HG03469 (cell line): Measurements from ENCODE around the gene DUSP7.
"Not testable (repeated sequence)": the region's sequence is repeated elsewhere in the genome, so short reads cannot be mapped to it uniquely, and the experiment has no call there.

Source experiments
- ATAC-seq: cut with Tn5 transposase; IDR thresholded peaks from one replicate; pipeline ENCODE4 v1.9.1; 2021; ENCODE audit warnings: mild to moderate bottlenecking, moderate library complexity, moderate number of reproducible peaks; ENCODE audit not compliant: unreplicated experiment

The DUSP7 gene

DNA sequence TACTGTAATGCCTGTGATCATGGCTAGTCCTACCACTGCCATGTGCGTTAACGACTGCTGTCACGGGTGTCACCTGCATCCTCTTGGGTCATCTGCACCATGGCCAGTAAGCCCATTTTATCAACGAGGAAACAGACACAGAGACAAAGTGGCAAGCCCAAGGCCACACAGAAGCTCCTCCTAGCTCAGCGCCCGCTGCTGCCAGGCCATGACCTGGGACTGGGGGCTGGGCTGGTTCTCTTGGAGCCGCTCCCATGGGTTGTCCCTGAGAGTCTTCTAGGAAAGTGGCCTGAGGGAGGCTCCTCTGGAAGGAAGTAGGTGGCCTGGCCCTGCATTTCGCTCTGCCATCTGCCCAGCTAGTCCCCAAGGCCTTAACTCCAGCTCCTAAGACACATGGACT lies 4.9 kb downstream of the DUSP7 start:
- ATAC-seq, result no peak

DNA sequence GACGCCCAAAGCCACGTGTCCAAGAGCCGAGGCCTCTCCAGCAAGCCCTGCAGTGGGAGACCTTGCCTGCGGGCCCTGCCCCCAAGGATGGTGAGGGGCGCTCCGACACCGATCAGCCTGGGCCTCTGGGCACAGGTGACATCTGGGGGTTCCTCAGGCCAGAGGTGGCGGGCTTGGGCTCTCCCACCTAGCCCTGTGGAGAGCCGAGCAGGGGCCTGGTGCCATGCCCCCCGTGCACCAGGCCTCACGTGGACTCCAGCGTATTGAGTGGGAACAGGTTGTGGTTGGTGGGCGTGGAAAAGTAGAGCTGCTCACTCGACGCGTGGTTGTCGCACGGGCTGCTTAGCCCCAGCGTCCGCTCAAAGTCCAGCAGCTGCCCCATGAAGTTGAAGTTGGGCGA lies 5.8 kb downstream of the DUSP7 start:
- no peak for ATAC-seq

DNA sequence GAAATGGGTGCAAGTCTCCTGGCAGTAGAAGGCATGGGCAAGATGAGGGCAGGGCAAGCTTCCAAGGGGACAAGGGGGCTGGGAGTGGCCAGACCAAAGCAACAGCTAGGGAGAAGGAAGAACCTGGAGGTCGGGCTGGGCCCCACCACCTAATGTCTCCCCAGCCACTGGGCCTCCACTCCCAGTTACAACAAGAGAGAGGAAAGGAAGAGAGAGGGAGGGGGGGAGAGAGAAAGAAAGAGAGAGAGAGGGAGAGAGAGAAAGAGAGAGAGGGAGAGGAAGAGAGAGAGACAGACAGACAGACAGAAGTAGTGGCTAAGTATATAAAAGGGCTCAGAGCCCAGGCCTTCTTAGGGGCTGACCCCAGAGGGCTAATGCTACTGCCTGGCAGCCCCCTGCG lies 6.9 kb downstream of the DUSP7 start:
- ATAC-seq, result no peak

DNA sequence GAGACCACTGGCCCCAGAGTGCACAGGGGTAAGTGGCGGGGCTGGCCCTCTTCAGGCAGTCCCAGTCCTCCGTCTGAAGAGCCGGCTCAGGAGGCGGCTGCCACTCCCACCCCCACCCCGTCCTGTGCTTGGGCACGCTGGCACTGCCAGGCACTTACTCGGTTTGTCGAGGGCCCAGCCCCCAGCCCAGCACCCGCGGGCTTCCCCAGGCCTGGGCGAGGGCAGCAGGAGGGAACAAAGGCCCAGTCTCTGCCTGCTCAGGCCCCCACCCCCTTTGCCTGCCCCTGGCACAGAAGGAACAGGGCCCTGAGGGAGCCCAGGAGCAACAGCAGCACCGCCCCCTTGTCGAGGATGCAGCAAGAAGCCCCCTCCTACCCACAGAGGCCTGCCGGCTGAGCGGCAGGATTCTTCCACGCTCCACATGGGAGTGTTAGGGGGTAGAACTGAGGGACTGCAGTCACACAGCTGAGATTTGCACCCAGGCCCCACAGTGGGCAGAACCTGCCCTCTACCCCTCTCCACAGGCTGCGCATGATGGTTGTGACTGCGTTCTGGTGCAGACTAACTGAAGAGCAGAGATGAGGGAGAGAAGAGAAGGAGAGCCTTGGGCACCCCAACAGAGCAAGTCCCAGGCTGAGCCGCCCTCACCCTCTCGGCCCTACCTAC lies 8.9 kb downstream of the DUSP7 start:
- ATAC-seq, result no peak

DNA sequence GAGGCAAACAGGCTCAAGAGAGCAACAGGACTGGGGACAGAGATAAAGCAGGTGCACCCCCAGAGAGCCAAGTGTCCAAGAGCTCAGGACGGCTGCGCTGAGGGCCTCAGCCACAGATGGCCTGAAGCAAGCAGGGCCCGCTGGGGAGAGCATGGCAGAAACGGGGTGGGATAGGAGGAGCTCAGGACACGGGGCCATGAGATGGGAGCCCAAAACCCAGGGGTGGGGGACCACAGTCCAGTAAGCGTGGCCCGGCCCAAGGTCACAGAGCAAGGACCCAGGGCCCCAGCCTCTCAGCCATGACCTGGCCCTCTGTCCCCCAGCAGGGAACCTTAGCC lies 9.5 kb downstream of the DUSP7 start:
- ATAC-seq, result no peak

DNA sequence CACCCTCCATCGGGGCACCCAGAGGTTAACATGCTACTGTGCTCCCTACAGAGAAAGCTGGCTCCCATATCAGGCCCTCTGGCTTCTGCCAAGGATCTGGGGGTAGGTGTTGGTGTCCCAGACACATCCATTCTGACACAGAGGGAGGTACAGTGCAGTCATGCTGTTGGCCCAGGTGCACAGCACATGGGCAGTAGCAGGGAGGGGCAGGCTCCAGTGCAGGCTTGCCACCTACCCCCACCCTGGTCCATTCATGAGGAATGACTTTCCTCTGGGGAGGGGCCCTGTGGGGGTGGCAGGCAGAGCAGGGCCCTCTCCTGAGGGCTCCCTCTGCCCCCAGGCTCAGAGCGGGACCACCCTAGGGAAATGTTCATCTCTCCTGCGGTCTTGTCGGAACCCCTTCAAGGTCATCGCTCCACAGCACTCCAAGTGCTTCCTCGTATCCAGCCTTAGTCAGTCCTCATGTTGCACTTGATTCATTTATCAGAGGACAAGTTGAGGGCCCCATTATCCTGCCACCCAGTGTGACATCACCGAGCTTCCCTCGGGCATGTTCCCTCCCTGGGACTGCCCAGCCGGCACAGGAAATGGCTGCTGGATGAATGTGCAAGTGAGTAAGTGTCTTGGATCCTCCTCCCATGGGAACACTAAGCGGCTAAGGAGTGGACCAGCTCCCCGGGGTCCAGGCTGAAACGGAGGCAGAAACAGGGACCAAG lies 10.0 kb downstream of the DUSP7 start:
- ATAC-seq, result no peak

DNA sequence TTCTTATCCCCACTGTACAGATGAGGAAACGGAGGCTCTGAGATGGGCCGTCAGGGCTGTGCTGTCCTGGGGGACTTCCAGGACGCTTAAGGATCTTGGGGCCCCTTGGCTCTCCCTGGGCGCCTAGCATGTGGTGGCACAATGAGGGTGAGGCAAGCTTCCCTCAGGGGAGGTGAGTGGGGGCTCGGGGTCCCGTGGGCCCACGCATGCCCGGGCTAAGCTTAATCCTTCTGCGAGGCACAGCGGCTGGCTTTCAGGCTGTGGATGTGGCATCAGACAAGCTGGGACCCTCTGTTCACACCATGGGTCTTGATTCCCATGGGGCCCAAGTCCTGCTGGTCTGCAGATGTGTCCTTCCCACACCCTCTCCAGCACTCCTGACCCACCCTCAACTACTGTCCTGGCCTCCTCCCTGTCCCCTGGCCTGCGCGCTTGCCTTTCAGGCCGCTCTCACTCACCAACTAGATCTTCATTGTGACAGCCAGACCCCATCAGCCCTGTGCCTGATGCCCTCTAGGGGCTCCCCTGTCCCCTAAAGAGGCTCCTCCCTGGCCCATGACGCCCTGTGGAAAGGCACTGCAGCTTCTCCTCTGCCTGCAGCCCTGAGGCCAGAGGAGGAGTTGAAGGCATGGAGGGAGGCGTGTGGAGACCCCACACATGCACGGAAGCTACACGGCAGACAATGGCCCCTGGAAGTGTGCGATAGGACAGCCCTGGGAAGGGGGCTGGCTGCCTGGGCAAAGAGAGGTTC lies 11.3 kb downstream of the DUSP7 start:
- no peak for ATAC-seq

DNA sequence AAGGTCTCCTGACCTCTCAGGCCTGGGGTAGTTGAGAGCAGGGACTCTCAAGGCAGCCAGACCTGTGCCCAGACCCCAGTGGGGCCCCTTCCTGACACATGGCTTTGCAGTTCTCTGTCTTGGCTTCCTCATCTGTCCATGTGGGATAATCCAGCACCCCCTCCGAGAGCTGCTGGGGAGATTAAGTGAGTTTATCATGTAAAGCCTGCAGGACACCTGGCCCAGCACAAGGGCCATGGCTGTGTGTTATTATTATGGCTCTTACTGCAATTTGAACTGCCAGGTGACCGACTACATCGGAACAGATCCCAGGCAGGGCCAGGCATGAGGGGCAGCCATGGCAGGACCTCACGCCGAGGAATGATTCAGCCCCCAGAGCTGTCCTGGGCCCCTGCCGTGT lies 12.6 kb downstream of the DUSP7 start:
- no peak for ATAC-seq

DNA sequence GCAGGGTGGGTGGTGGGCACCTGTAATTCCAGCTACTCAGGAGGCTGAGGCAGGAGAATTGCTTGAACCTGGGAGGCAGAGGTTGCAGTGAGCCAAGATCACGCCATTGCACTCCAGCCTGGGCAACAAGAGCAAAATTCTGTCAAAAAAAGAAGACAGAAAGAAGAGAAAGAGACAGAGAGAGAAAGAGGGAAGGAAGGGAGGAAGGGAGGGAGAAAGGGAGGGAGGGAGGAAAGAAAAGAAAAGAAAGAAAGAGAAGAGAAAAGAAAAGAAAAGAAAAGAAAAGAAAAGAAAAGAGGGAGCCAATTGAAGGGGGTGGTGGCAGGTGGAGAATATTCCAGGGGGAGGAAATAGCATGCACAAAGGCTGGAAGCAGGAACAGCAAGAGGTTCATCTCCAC lies 13.3 kb downstream of the DUSP7 start:
- ATAC-seq, result not testable (repeated sequence)

DNA sequence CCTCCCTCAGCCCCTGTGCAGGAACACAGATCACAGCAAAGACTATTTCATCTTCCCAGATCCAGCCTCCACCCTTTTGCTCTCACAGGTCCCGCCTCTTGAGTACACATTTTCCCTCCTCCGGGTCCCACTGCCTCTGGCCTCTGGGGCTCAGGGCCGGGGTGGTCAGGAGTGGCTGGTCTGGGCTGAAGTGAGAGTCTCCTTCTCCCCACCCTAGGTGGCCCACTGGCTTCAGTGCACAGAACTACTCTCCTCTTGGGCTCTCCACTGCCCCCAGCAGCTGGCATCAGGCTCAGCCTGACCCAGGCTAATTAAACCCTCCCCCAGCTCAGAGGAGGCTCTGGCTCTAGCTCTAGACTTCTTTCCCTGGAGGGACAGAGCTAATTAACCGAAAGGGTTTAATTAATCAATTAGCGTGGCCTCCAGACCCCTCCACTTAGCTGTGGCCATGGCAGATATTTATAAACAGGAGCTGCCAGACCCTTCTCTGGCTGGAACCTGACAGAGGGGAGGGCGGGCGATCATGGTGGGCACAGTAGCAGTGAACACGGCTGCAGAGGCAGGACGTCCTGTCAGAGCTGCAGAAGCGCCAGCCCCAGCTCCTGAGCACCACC lies 15.1 kb downstream of the DUSP7 start:
- no peak for ATAC-seq

DNA sequence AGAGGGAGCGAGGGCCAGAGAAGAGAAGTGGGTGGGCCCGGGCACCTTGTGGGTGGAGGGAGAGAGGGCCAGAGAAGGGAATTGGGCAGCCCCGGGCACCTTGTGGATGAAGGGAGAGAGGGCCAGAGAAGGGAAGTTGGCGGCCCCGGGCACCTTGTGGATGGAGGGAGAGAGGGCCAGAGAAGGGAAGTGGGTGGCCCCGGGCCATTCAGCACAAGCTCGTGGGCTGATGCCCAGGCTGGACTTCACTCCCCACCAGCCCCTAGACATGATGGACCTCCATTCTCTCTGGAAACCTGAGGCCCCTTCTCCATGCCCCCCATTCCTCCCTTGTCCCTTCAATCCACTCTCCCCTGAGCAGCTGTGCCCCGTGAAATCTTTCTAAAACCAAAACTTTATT lies 15.8 kb downstream of the DUSP7 start:
- ATAC-seq, result no peak

DNA sequence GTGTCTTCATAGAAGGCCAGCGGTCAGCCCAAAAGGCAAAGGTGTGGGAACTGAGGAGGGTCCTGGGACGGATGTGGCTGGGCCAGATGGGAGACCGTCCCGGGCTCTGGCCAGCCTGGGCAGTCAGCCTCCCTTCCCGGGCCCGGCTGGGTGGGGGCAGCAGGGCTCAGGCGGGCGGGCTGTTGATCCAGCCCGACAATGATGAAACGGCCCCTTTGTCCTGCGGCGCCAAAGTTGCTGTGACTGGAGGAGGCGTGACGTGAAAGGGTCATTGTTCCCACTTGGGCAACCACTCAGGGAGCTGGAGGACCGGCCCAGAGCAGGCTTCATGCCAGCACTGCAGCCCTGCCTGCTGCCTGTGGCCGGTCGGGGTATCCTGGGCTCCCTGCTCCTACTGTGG lies 16.5 kb downstream of the DUSP7 start:
- ATAC-seq, result no peak

DNA sequence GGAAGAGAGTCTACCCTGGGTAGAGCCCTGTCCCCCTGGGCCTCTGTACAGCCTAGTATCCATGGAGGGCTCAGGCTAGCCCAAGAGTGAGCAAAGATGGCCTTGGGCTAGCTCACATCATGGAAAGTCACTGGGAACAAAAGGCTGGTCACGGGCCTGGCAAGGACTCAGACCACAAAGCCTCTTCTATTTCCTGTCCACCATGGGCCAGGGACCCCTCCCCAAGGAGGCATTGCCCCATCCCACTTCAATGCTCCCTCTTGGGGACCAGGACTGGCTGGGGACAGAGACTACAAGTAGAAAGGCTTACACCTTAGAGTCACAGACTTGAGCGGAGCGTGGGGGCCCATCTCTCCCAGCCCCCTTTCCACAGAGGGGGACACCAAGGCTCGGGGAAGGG lies 16.9 kb downstream of the DUSP7 start:
- ATAC-seq, result no peak

DNA sequence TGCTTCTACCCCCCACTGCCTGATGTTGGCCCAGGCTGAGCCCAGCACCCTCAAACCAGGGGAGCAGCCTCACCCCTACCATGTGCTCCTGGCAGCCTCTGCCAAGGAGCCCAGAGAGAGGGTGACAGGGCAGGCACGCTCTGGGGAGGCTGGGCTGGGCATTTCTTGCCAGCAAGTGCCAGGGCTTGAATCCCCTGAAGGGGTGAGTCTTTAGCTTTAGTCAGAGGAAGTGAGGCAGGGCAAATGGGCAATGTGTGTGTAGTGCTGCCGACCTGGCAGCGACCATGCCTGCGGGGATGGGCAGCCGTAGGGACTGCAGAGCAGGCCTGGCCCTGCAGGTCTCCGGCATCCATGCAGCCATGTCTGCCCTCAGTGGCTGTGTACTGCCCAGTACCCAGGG lies 18.1 kb downstream of the DUSP7 start:
- no peak for ATAC-seq

DNA sequence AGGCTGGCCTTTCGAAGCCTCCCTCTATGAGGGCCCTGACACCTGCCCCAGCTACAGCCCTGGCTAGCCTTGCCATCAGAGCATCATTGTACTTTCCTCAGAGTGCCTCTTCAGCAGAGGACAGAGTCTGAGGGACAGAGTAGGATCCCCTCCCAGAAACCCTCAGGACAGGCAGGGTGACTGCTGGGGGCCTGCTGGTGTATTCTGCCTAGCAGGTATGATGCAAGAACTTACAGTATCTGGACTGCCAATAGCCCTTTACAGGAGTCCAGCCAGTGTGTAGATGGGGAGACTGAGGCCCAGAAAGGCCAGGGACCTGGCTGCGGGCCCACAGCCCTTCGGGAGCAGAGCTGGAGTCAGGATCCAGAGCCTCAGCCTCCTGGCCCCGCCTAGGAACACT lies 19.1 kb downstream of the DUSP7 start:
- no peak for ATAC-seq

DNA sequence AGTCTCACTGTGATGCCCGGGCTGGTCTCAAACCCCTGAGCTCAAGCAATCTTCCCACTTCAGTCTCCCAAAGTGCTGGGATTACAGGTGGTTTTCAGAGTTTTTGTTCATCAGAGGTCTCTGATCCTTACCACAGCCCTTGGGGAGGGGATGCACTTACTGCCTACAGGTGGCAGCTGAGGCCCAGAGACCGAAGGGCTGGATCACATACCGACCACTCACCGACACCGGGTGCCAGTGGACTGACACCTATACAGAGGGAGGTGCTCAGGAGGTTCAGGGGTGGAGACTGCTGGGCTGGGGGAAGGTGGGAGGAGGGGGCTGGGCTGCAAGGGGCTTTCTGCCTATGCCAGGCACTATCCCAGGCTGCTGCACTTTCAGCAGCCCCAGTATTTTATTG lies 19.5 kb downstream of the DUSP7 start:
- no peak for ATAC-seq

DNA sequence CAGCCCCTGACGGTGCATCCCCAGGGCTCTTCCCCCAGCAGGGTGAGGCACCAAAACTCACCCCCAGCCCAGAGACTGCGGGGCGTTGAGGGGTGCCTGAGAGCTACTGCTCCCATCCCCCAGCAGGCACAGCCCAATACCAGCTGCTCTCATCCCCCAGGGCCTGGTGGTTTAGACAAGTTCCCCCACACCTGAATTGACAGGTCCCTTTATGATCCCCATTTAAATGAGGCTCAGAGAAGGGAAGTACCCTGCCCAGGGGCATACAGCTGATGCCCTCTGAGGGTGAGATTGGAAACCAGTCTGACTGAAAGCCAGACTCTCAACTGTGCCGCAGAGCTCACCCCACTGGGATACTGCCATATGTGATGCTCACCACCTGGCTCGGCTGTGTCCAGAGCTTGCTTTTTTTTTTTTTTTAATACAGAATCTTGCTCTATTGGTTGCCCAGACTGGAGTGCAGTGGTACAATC lies 20.1 kb downstream of the DUSP7 start:
- ATAC-seq, result no peak

DNA sequence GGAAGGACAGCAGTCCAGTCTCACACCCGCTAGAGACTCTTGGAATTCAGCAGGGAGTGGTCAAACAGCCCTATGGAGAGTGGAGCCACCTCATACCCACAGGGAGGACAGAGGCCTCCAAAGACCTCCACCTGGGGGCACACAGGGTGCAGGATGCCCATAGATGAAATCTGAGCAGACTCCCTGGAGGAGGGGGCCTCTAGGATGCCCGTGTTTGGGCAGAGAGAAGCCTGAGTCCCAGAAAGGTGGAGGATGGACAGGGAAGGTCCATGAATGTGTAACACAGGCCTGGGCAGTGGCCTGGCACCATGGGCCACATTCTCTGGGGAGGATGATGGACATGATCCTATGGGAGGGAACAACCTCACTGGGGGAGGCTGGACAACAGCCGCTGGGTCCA lies 21.7 kb downstream of the DUSP7 start:
- no peak for ATAC-seq

DNA sequence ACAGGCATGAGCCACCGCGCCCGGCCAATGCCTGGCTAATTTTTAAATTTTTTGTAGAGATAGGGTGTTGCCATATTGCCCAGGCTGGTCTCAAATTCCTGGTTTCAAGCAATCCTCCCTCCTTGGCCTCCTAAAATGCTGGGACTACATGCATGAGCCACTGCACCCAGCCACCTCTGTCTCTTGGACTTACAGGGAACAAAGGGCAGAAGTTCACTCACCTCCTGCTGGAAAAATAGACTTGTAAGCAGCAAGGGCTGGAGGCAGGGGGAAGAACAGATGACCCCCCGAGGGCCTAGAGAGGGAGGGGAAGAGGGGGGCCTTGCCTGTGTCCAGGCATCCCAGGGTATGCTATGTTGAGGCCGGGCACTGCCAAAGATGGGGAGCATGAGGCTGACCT lies 22.2 kb downstream of the DUSP7 start:
- no peak for ATAC-seq

DNA sequence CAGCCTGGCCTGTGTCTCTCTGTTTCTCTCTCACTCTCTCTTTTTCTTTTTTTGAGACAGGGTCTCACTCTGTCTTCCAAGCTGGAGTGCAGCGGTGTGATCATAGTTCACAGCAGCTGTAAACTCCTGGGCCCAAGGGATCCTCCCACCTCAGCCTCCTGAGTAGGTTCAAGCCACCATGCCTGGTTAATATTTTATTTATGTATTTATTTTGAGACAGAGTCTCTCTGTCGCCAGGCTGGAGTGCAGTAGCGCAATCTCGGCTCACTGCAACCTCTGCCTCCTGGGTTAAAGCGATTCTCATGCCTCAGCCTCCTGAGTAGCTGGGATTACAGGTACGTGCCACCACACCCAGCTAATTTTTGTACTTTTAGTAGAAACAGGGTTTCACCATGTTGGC lies 22.6 kb downstream of the DUSP7 start:
- ATAC-seq, result not testable (repeated sequence)

DNA sequence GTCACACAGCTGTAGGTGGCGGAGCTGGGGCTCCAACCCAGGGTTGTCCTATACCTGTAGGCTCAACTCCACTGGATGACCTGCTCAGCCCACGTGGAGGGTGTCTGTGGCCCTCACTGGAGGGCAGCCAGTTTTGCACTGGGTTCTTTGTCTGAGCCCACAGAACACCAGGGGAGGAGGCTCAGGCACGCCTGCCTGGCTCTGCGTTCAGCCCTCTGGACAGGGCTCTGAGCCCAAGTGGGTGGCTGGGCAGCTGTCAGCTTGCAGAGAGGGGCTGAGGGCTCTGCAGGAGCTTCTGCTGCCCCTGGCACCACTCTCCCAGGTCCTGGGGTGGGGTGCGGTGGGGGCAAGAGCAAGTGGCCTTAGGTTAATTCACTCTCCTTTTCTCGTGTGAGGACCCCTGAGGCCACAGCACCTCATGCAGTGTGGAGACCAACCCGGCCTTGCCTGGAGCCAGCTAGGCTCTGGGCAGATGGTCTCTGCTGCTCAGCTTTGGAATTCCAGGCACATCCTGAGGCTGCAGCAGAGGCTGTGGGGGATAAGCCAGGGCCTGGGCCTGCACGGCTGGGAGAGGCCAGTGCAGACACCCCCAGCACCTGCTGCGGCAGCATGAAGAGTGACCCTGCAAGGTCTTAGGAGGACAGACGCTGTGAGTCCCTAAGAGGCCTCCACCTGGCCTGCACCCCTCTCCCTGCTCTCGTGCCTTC lies 23.5 kb downstream of the DUSP7 start:
- ATAC-seq, result no peak
